ENCODE measurements around the gene ZNF200. TPM values are rescaled to one million over a fixed set of nuclear protein-coding genes. Genes with fewer than 3 reads are reported as not detected.
"Not testable (repeated sequence)": the region's sequence is repeated elsewhere in the genome, so short reads cannot be mapped to it uniquely, and the experiment has no call there.

Gene ZNF200
- total RNA-seq, 1 donor from 2014 or later, result 9.5 TPM

DNA sequence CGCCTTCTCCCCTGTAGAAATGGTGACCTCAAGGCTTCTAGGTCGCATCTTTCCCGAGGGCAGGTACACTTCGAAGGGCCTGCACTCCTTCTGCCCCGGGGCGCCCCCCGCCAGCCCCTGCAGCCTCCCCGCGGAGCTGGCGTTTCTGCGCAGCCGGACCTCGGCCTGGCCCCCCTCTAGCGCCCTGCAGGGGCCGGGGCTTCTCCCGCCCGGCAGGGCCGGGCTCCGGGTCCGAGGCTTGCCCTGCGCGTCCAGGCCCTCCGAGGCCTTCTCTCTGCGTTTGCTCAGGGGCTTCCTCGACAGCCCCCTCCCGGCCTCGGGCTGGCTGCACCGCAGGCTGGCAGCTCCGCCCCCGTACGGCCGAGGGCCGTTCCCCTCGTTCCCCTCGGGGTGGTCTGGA is 19.4 kb upstream of the ZNF200 start:
- no peak for DNase-seq (ENCODE audit: extremely low read depth, low read depth, low spot score)

DNA sequence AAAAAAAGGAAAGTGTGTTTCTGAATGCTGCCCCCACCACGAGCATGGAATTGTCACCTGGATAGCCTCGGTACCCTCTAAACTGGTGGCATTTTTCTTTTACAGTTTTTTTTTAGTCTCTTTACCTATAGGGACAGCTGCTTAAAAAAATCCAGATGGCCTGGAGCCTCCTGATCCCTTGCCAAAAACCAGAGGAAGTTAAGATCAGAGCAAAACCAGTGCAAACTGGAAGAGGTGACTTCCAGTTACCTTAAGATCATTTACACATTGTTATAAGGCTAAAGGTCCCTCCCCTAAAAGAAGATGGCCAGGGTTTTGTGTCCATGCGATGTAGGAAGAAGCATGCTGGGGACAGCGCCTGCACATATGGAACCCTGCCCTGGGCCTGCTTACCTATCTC is 18.0 kb upstream of the ZNF200 start:
- DNase-seq (ENCODE audit: extremely low read depth, low read depth, low spot score), result no peak

GRCh38 chr16:3249451-3249850 is 14.5 kb upstream of the ZNF200 start:
- no peak for DNase-seq (ENCODE audit: extremely low read depth, low read depth, low spot score)

GRCh38 chr16:3249020-3249419 is 14.1 kb upstream of the ZNF200 start:
- no peak for DNase-seq (ENCODE audit: extremely low read depth, low read depth, low spot score)

DNA sequence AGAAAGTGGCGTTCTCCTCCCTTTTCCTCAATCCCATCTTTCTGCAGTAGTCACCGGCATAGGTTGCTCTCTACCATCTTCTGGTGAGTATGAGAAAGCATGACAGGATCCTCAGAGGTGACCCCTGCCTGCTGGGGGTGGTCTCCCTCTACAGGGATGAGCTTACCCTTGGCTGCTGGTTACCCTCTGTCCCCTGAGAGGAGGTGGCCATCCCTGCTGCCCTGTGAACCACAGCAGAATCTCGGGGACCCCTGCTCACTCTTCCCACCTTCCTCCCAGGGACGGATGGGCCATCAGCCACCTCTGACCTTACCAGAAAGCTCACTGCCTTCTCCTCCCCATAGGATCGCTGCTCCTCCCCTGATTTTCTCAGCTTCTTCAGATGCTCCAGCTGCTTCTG is 13.6 kb upstream of the ZNF200 start:
- no peak for DNase-seq (ENCODE audit: extremely low read depth, low read depth, low spot score)

DNA sequence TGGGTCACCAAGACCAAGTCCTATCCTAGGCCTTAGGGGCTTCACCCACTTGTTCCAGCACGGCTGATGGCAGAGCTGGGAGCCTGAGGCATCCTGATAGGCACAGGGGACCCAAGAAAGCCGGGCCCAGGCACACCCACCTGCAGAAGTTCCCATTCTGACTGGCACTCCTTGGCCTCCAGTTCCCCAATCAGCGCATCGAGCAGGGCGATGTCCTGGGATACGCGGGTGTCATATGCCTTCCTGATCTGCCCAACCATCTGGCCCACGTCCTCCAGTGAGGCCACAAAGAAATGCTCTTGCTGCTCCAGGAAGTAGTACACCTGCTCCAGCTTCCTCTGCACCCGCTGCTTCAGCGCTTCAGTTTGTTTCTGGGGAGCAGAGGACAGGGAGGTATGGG is 11.9 kb upstream of the ZNF200 start:
- no peak for DNase-seq (ENCODE audit: extremely low read depth, low read depth, low spot score)

- no peak for DNase-seq (ENCODE audit: extremely low read depth, low read depth, low spot score)
Observed at GRCh38 chr16:3246002-3246401, 11.0 kb upstream of the ZNF200 start.

DNA sequence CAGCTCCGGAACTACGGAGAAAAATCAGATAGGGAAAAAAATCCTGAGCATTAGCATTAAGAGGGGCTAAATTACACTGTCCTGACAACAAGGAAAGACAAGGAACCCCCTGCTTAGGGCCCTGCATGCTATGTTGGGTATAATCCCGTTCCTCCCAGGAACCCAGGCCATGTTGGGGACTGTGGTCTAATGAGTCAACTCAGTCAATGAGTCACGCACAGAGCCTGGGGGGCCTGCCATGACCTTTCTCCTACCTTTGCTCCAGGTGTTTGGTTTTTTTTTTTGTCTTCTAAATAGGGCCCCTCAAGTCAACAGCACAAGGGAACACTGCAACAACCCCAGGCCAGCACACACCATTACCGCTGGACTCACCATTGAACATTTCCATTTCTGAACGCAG is 8.9 kb upstream of the ZNF200 start:
- DNase-seq (ENCODE audit: extremely low read depth, low read depth, low spot score), result no peak

DNA sequence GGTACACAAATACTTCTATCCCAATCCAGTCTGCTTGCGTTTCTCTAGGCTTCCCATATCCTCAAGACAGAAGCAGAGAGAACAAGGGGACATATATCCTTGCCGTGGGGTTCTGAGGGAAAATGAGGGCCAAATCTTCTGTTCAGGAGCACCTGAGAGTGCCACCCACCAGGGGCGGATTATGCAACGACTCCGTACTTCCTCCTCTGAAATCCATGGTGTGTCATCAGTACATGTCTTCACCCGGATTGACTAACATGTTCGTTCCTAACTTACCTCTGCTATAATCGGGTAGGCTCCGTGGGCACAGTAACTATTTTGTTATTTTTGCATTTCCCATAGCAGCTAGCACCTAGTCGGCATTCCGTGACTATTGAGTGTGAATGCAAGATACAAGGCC is 7.8 kb upstream of the ZNF200 start:
- no peak for DNase-seq (ENCODE audit: extremely low read depth, low read depth, low spot score)

- no peak for DNase-seq (ENCODE audit: extremely low read depth, low read depth, low spot score)
Observed at GRCh38 chr16:3241761-3242160, 6.8 kb upstream of the ZNF200 start.

GRCh38 chr16:3235856-3236669 is 1.1 kb upstream of the ZNF200 start:
- no peak for DNase-seq (ENCODE audit: extremely low read depth, low read depth, low spot score)

DNA sequence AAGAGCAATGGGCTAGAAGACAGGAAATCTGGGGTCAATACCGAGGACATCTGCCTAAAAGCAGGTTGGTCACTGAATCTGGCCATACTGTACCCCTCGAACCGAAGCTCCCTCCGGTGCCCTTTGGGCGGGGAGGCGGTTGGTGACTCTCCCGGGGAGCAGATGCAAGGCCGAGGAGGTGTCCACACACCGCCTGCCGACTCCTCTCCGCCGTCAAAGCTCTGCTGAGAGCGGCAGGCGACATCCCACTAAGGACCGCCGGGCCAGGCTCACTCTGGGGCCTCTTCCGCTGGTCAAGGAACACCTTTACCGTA is 458 bp downstream of the ZNF200 start:
- no peak for DNase-seq (ENCODE audit: extremely low read depth, low read depth, low spot score)

DNA sequence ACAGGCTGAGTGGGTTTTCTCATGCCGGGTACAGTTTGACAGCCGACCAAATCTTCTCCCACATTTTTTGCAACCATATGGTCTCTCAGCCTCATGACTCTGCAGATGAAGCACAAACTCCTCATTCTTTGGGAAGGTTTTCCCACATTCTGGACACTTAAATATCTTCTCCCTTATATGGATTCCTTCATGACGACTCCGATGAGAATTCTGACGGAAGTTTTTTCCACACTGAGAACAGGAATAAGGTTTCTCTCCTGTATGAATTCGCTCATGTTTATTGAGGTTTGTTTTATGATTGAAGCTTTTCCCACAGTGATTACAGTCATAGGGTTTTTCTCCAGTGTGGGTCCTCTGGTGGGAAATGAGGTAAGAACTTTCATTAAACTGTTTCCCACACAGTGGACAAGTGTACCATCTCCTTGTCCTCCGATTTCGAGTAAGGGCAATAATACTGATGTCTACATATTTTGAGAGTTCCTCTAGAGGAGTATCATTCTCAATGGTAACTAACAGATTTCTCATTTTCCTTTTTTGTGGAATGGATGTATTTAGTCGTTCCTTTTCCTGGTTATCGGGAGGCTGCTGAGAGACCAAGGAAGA is 10.9 kb downstream of the ZNF200 start:
- DNase-seq (ENCODE audit: extremely low read depth, low read depth, low spot score), result no peak

DNA sequence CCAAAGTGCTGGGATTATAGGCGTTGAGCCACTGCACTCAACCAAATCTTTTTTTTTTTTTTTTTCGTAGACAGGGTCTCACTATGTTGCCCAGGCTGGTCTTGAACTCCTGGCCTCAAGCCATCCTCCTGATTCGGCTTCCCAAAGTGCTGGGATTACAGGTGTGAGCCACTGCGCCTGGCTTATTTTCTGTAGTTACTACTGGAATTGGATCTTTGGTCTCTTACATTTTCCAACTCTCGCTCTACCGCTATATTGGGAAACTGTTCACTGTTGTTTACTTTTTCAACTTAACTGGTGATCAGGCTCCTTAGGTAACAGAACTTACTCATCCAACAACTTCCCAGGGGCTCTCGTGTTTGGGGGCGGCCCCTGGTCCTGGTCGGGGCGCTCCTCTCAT is 14.1 kb downstream of the ZNF200 start:
- DNase-seq (ENCODE audit: extremely low read depth, low read depth, low spot score), result no peak

DNA sequence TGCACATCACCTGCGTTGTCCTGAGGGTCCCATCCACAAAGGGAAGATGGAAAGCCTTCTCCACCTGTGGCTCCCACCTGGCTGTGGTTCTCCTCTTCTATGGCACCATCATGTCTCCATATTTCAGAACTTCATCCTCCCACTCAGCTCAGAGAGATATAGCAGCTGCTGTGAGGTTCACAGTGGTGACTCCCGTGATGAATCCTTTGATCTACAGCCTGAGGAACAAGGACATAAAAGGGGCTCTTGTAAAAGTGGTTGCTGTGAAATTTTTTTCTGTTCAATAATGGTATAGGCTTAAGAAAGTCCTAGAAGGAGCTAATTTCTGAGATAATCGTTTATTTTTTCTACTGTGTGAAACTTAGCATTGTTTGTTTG is 18.7 kb downstream of the ZNF200 start:
- DNase-seq (ENCODE audit: extremely low read depth, low read depth, low spot score), result no peak

- DNase-seq (ENCODE audit: extremely low read depth, low read depth, low spot score), result no peak
Observed at GRCh38 chr16:3215601-3216262, 19.2 kb downstream of the ZNF200 start.

- DNase-seq (ENCODE audit: extremely low read depth, low read depth, low spot score), result no peak
Observed at GRCh38 chr16:3214904-3215600, 19.9 kb downstream of the ZNF200 start.

DNA sequence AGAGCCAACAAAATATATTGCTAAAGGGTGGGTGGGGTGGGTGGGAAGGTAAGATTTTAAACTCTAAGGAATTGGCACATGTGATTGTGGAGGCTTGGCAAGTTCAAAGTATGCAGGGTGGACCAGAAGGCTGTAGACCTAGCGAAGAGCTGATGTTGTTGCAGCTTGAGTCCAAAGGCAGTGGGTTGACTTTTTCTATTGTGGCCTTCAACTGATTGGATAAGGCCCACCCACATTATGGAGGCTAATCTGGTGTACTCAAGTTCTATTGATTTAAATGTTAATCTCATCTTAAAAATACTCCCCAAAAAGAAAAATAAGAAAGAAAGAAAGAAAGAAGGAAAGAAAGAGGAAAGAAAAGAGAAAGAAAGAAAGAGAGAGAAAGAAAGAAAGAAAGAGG is 22.4 kb downstream of the ZNF200 start:
- no peak for DNase-seq (ENCODE audit: extremely low read depth, low read depth, low spot score)

DNA sequence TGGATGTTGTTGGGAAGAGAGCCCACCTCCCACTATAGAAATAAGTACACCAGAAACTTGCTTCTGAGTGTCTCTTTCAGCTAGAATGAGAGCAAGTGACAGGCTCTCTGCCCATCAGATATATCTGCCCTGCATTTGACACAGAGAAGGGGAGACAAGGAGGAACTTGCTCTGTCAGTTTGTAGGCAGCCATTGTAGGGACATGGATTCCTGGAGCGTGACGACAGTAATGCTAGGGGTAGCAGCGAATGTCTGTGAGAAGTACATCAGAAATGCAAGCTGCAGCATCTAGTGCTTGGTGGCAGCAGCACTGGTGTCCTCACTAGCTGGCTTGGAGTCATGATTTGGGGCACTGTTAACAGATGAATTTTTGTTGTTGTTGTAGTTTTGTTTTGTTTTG is 23.0 kb downstream of the ZNF200 start:
- no peak for DNase-seq (ENCODE audit: extremely low read depth, low read depth, low spot score)

GRCh38 chr16:3207086-3207953 is 27.6 kb downstream of the ZNF200 start:
- DNase-seq (ENCODE audit: extremely low read depth, low read depth, low spot score), result no peak

DNA sequence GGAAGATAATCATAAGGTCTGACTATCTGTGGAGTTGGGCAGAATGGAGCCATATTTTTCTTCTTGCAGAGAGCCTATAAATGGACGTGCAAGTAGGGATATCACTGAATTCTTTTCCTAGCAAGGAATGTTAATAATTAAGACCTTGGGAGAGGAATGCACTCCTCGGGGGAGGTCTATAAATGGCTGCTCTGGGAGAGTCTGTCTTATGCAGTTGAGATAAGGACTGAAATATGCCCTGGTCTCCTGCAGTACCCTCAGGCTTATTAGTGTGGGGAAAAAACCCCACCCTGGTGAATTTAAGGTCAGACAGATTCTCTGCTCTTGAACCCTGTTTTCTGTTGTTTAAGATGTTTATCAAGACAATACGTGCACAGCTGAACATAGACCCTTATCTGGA is 29.0 kb downstream of the ZNF200 start:
- DNase-seq (ENCODE audit: extremely low read depth, low read depth, low spot score), result not testable (repeated sequence)

Measured in glomerular endothelial cell (primary cell).